ENCODE data around the gene PNMT.

PNMT gene

DNA sequence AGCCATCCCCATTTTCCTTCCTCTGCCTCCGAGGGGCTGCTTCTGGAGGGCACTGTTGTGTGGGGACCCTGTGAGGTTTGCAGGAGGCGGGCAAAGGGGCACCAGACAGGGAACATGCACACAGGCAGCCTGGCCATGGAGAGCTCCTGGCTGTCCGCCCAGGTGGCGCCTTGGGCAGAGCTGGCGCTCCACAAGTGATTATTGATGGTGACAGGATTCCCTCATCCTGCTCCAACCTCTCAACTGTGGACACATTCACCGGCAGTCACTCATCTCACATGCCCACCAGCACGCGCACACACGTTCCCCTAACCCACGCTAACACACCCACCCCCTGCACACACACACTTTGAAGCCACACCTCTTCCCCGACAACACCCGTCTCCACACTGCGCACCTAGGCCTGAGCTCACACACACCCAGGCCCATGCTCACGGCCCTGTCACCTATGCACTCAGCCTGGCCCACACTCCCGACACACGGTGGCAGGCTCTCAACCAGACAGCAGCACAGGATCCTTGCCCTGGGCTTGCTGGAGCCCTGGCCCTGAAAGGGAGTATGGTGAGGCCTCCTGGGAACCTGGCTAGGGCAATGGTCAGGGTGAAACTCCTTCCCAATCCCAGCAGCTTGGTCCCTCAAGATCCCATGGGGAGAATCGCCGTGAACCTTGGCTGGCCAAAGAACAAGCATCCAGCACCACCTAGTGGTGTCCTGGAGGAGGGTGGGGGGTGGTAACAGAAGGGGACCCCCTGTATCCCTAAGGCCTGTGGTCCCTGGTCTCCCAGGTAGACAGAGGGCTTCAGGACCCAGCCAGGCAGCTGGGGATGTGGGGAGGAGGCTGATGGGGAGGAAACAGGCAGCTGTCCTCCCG, 3.6 kb downstream of the PNMT start:
- no peak for DNase-seq

DNA sequence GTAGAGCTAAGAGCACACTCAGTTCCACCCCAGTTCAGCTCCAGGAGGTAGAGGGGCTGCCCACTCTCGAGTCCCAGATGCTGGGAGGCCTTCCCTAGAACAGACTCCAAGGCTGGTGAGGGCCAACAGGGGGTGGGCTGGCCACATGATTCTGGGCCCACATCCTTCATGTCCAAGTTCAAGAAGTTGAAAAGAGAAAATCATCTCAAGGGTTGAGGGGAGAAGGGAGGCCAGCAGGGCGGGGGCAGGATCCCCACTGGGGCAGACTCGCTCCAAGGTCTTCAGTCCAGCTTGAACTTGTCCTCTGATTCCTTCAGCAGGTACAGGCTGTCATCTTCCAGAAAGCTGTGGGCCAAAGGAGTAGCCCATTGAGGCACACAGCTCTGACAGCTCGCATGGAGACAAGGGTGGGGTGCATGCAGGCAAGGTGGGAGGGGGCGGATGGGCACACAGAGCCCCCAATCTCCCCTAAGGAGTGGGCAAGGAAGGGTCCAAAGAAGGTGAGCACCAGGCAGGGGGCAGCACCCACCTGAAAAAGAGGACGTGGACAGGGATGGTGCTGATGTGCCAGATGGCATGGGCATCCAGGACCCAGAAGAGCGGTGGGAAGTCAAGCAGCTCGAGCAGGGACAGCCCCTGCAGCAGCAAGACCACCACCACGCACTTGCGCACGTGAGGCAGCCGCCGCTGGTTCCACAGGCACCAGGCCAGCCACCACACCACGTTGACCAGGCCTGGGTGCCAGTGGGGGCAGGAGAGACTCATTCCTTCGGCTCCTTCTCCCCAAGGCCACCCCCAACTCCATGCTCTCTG, 4.5 kb downstream of the PNMT start:
- DNase-seq, result no peak

DNA sequence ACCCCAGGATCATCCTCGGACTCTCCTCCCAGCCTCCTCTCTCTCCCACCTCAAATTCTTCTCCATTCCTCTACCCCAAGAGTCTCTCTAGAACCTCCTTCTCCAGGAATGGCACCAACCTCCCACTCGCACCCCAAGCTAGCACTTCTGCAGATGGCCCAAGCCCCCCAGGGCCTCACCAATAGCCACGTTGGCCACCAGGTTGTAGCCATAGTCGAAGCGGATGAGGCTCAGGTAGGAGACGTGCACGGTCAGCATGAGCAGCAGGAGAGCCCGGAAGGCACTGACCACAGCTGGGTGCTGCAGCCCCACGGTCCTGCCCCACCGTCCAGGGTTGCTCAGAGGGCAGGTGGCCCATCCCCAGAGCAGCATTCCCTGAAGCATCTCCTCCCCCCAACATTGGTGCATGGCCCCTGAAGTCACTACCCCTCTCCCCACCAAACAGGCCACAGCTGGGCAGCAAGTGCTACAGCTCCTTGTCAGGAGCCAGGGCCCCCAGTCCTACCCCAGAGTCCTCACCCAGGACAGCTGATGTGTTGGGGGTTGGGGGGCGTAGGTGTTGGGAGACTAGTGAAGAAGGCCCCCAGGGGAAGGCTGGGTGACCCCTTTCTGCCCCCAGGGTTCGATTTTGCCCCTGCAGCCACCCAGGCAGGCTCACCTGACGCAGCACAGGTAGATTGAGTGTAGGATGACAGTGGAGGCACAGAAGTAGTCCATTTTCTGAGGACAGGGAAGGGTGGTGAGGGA, 5.3 kb downstream of the PNMT start:
- no peak for DNase-seq

DNA sequence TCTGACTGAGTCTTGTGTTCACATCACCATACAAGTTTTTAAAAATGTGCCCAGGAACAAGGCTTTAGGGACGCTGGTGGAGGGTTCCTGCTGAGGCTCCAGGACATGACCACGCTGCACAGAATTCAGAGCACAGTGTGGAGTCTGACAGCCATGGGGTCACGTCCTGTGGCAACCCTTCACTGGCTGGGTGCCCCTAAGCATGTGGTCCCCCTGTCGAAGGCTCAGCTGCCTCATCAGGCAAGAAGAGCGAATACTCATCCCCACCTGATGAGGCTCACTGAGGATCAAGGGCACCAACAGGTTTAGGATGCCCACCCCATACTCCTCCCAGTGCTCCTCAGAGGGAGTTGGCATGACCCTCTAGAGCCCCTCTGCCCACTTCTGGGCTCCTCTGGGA, 5.9 kb downstream of the PNMT start:
- no peak for DNase-seq

DNA sequence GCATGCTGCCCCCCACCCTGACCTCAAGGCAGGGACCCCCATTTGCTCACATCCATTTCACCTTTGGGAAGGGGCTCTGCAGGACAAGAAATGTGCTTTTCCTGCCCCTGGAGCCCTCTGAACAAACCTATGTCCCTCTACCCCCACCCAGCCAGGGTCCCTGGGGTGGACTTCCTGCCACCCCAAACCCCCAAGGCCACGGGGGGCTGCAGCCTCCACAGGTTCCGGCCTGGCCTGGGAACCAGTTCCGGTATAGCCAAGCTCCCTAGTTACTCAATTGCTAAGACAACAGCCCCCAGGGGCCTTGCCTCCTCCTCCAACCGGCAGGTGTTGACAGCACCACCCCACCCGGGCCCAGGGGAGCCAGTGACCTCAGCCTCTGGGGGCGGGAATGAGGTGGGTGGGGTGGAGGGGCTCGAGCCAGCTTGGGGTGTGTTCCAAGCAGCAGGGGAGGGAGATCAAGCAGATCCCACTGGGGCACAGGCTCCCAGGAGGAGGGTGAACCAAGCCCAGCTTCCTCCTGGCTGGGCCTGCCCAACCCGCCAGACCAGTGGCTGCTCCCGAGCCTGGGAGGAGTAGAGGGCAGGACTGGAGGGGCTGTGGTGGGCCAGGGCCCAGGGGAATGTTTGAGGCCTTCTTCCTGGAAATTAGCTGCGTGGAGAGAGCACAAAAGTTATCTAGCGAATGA, 6.6 kb downstream of the PNMT start:
- no peak for DNase-seq

DNA sequence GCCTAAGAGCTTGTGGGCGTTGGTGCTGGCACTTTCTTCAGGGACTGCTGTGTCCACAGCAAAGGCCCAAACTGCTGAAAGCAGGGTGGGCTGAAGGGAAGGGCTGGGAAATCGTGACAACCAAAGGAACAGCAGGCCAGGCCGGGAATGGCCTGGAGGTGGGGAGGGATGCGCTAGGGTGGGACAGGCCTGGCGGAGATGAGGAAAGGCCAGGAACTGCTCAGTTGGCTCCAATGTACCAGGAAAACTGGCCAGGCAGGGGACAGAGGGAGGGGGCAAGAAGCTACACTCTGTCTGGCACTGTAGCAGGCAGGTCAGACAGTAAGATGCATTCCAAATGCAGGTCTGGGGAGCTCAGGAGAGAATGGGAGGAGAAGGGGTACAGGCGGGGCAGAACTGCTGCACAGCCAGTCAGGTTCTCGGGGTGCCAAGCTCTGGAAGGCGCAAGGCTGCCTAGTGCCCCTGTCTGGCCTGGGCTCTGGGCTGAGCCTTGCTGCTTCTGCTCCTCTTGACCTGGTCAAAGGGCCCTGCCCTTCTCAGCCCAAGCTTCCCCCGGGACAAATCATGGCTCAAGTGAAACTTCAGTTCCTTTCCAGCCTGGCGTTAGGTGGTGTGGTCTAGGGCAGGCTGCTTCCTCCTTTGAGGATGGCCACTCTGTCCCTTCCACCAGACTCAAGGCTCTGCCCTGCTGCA, 7.3 kb downstream of the PNMT start:
- no peak for DNase-seq

DNA sequence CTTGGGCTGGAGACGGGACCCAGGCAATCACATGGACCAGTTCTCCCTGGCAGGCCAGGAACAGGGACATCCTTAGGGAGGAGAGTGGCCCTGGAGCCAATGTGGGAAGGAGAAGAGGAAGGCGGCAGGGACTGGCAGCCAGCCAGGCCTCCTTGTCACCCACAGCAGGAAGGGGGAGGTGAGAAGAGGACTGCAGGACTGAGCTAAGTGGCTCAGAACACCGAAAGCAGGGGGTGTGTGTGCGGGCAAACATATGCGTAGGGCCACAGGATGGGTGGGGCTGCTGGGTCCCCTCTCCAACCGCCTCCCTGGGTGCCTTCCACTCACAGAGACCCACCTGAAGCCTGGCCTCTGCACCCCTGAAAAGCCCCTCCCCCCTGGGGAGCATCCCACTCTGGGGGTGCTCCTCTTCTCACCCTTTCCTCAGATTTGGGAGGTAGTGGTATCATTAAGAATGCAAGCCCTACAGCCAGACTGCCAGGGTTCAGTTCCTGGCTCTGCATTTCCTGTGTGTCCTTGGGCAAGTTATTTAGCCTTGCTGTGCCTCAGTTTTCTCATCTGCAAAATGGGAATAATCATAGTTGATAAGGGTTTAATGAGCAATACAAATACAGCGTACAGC, 8.1 kb downstream of the PNMT start:
- DNase-seq, result peak; percentile 35

DNA sequence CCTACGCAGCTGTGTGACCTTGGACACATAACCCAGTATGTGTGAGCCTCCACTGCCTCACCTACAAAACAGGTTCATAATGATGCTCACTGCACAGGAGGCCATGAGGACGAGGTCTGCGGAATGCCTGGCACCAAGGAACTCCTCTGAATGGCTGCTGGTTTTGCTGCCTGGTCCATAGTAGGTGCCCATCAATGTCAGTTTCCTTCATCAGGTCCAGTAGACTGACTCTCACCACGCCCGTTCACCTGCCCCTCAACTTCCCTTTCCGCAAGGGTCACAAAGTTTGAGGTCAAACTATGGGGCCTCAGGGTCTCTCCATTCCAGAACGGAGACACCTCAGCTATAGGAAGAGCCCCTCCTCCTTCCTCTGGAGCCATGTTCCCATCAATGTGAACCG, 8.8 kb downstream of the PNMT start:
- no peak for DNase-seq

DNA sequence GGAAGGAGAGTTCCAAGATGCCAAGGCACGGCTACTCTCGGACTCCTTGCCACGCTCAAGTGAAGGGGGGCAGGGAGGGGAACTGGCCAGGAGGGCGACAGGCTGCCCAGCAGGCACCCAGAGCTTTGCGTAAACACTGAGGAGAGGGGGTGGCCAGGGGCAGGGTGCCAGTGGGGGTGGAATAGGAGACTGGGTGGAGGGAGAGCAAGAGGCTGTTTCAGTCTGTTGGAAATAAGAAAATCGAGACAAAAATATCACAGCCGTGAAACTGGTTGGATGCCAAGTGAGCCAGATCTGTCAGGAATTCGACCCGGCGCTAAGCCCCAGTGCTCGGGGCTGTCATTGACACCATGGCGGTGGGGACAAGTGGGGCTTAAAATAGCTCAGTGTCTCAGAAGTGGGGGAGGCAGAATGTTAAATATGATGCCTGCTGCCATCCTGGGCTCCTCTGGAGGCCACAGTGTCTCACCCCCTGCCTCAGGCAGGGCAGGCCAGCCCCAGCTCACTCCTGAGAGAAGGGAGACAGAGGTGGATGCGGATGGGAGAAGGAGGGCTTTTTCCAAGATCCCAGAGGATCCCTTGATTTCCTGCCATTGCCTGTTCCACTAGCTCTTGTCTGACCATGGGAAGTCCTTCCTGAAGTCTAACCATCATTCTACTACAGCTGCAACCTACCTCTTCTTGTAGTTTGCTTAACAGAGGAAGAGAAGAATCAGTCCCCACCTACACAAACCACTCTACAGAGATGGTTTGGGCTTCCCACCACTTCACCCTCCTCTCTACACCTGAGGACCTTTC, 9.5 kb downstream of the PNMT start:
- DNase-seq, result no peak

DNA sequence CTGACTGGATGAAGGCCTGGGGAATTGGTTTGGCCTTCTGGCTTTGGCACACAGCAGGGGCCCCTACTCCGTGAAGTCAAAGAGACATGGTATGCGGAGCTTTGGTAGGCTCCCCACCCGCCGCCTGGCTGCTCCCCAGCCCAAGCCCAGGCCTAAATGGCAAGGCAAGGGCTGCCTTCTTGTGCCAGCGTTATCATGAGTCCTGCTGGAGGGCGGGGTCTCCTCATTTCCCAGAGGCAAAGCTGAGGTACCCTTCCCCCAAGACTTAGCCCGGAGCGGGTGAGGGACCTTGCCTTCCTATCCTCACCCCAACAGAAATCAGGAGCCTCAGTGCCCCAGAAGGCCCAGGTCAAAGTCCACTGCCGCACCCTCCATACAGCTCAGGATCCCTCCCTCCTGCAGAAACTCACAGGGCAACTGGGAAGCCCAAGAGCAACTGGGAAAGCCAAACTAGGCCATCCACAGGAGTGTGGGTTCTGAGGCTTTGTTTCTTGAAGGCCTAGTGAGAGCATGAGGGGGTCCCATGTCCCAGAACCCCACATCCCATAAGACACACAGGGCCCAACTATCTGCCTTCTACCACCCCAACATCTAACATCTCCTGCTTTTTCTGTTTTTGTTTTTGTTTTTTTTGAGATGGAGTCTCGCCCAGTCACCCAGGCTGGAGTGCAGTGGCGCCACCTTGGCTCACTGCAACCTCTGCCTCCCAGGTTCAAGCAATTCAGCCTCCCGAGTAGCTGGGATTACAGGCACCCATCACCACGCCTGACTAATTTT, 10.3 kb downstream of the PNMT start:
- no peak for DNase-seq

DNA sequence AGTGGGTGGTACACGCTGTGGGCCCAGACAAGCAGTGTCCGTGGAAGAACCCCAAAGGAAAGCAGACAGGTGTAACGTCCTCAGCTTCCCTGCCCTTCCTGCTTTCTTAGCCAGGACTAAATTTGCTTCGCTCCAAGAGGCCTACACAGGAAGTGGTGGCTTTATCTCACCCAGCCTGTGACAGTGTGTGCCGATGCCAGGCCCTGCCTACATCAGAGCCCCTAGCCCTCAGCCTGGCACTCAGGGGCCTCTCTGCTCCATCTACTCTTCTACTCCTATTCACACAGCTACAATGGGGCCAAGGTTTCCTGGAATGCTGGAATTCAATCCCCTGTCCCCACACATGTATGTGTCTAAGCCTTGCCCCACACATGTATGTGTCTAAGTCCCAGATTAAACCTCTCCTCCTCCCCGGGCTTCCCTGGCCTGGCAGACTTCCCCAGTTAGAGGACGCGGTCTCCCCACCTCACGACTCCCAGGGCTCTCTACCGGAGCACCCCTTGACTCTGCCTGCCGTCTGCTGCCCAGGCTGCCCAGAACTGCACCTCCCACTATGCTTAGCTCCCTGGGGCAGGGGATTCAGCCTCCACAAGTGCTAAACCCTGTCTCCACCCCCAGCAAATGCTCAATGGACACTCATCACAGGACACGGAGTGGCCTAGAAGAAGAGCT, 11.4 kb downstream of the PNMT start:
- peak; percentile 35 for DNase-seq

DNA sequence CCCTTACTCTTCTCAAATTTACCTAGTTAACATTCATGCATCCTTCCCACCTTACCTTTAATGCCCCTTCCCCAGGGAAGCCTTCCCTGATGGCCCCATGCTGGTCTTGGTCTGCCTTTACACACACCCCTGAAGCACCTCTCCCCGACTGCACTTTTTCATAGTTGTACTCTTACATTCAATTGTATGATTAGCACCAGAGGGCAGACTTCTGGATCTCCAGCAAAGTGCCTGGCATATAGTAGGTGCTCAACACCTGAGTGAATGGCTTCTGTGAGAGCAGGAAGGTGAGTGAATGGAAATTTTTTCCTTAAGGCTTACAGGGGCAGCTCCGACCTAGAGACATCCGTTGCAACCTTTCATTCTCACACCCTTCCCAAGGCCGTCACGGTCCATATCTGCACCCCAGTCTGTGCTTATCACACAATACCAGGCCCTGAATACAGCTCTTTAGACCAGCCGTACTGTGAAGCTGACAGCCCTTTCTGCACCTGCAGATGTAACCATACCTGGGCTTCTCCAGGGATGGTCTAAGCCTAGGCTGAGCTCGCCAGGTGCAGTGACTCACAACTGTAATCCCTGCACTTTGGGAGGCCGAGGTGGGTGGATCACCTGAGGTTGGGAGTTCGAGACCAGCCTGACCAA, 15.2 kb downstream of the PNMT start:
- no peak for DNase-seq

DNA sequence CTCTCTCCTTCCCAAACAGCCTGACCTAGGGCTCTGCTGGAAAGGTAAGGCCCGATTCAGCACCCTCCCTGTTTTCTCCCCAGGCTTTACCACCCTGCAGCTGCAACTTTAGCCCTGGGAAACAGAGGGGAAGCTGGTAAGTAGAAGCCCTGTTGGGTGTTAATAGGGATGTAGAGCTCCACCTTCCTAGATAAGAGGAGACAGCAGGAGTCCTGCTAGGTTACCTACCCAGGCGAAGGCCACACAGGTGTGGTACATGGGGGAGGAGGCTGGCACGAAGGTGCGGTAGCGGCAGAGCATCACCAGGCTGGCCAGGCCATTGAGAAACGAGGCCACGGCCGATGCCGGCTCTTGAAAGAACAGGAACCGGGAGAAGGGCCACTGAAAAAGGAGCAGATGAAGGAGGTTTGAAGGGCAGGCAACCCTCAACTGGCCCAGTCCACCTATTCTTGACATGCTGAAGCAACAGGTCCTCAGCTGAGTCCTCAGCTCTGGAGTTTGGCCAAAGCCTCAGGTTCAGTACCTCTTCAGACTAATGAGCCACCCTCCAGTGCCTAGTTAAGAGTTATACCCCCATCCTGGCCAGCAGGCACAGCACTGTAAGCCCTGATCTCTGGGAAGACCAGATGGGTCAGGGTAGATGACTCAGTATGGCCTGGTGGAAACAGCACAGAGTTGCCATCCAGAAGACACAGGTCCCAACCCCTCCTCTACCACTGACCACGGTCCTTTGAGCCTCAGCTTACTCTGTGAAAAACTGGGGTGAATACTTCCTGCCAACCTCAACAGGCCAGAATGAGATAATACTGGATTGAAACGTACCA, 16.3 kb downstream of the PNMT start:
- DNase-seq, result no peak

DNA sequence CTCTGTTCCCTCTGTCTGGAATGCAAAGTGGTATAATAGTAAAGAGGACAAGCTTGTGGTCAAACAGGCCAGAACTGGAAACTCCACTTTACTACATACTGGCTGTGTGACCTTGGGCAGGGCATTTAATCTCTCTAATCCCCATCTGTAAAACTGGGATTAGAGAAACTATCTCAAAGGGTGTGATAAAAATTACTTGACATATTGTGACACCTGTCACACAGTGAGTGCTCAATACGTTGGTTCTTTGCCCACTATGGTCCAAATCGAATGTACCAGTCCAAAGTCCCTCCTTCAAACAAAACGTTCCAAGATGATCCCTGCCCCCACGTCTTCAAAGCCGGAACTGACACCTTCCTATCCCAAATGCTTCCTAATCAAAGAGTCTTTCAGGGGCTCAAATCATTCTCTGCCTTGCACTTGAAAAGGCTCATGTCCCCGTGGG, 18.9 kb downstream of the PNMT start:
- DNase-seq, result no peak

DNA sequence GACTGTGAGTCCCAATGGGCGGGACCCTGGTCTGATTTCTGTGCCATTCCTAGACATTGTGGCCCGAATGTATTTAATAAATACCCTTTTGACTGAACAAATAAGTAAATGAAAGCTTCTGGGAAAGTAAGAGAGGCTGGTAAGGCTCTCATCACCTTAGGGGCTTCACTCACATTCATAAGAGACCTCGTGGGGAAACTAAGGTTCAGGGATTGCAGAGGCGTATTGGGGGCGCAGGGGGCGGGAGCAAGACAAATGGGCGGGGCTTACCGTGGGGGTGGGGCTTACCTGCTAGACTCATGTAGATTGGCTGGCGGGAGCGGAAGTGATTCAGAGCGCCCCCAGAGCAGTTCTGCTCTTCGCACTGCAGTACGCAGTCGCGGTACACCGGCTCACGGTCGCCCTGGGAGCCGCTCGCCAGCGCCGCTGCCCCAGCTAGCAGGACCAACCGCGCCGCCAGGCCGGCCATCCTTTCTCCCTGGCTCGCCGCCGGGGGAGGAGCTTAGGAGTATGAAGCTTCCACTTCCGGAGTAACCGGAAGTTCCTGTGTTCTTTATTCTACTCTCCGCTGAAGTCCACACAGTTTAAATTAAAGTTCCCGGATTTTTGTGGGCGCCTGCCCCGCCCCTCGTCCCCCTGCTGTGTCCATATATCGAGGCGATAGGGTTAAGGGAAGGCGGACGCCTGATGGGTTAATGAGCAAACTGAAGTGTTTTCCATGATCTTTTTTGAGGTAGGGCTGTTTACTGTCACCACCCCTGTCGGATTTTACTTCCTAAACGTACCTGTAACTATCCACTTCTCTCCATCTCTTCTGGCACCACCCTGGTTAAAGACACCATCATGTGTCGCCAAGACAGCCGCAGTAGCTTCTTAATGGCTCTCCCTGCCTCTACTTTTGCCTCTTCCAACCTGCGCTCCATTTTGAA, 19.6 kb downstream of the PNMT start, which contains the start of gene PGAP3:
Gene PGAP3 (minus strand): TSS at position 512 of the 929 bp plus-strand sequence. CDS start 43 bp downstream, at position 469.
- peak; percentile 84 for DNase-seq

DNA sequence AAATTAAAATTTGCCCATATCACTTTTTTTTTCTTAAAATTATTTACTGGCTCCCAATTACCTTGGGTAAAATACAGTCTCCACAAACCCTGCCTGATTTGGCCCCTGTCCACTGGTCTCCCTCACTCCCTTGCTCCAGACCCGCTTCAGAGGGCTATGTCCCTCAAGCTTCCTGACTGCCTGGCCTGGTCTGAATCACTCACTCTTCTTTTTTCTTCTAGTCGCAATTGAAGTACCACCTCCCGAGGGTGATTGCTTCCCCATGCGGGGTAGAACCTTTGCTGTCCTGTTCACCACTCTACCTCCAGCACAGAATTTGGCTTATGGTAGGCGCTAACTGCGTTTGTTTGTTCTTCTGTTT, 20.2 kb downstream of the PNMT start:
- DNase-seq, result no peak

DNA sequence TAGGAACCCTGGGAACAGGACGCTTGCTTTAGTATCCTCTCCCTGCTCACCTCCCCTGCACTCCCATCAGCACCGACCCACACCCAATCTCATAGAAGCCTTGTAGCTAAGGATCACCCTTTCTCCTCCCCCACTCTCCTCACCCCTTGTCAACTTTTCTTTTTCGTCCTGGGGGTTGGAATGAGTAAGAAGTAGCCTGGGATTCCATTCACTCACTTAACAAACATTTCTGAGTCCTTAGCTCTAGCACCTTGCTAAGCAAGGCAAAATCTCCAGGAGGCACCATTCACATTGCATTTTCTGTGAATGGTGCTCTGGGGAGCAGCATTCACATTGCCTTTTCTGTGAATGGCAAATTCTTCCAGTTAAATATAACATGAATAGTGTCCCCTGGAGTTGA, 20.7 kb downstream of the PNMT start:
- DNase-seq, result no peak

Measured in stimulated activated CD4-positive, alpha-beta T cell treated with anti-CD3 and anti-CD28 coated beads, Interleukin-4, amount 100 ng/mL, for 24 hours (primary cell).